22Rv1 (cell line): Measurements from ENCODE around the gene ABCG2.

ENCODE experiments used
- H3K27ac ChIP-seq: fragments of 450-650 bp; 2 replicates; pipeline ENCODE4 v1.5.1; 2017
- CTCF ChIP-seq: fragments of 450-650 bp; IDR thresholded peaks from 2 replicates; pipeline ENCODE4 v1.5.1; 2017; ENCODE audit warnings: mild to moderate bottlenecking
- ZFX ChIP-seq: fragments of 450-650 bp; IDR thresholded peaks from 2 replicates; pipeline ENCODE4 v1.6.1; 2017; ENCODE audit warnings: antibody characterized with exemption, borderline replicate concordance

The ABCG2 gene

GRCh38 chr4:88185906-88186305 is 27.5 kb upstream of the ABCG2 start:
- TF ChIP-seq ZFX: no peak
- TF ChIP-seq CTCF: no peak
- H3K27ac ChIP-seq: no peak overlapping the region

- no peak overlapping the region for H3K27ac ChIP-seq
- TF ChIP-seq CTCF (no peak), ZFX (no peak)
Measured at GRCh38 chr4:88179261-88179660, 20.8 kb upstream of the ABCG2 start.

GRCh38 chr4:88178626-88179231 is 20.3 kb upstream of the ABCG2 start:
- no peak overlapping the region for H3K27ac ChIP-seq
- TF ChIP-seq CTCF (no peak), ZFX (no peak)

GRCh38 chr4:88177983-88178625 is 19.7 kb upstream of the ABCG2 start:
- no peak overlapping the region for H3K27ac ChIP-seq
- no peak for TF ChIP-seq ZFX
- no peak for TF ChIP-seq CTCF

- H3K27ac ChIP-seq: no peak overlapping the region
- TF ChIP-seq CTCF (no peak), ZFX (no peak)
Measured at GRCh38 chr4:88172987-88173386, 14.5 kb upstream of the ABCG2 start.

GRCh38 chr4:88171206-88171605 is 12.8 kb upstream of the ABCG2 start:
- no peak overlapping the region for H3K27ac ChIP-seq
- TF ChIP-seq CTCF (no peak), ZFX (no peak)

GRCh38 chr4:88169298-88169697 is 10.9 kb upstream of the ABCG2 start:
- no peak overlapping the region for H3K27ac ChIP-seq
- TF ChIP-seq CTCF (no peak), ZFX (no peak)
